HFFc6 (cell line): ENCODE data around the gene TBXAS1. TPM values are rescaled to one million over a fixed set of nuclear protein-coding genes. Genes with fewer than 3 reads are reported as not detected.

Experiments used
- DNase-seq: peaks from one replicate; pipeline ENCODE4 v3.0.0-alpha.2; 2018
- H3K27ac Mint-ChIP-seq: 2 replicates; pipeline ENCODE4 v1.8.0; 2020; ENCODE audit warnings: mild to moderate bottlenecking, mixed read lengths
- H3K27me3 Mint-ChIP-seq: 2 replicates; pipeline ENCODE4 v1.8.0; 2021; ENCODE audit warnings: mild to moderate bottlenecking, moderate library complexity, mixed read lengths; ENCODE audit not compliant: insufficient read depth
- H3K36me3 Mint-ChIP-seq: 2 replicates; pipeline ENCODE4 v1.8.0; 2021; ENCODE audit warnings: low read depth, mixed read lengths
- H3K4me1 Mint-ChIP-seq: 2 replicates; pipeline ENCODE4 v1.8.0; 2020; ENCODE audit warnings: low read depth, mixed read lengths
- H3K4me3 Mint-ChIP-seq: 2 replicates; pipeline ENCODE4 v1.8.0; 2020; ENCODE audit warnings: mild to moderate bottlenecking, moderate library complexity, mixed read lengths
- H3K9me3 Mint-ChIP-seq: 2 replicates; pipeline ENCODE4 v1.8.0; 2020; ENCODE audit warnings: mild to moderate bottlenecking, mixed read lengths
- CTCF ChIP-seq: fragments of 200-600 bp; sonication (generic); IDR thresholded peaks from 2 replicates; pipeline ENCODE4 v1.5.0; 2021; ENCODE audit warnings: antibody characterized with exemption, mild to moderate bottlenecking
- total RNA-seq, 6 experiments: library from RNA; stranded (reverse); fragmentation: NEBNext Ultra II Directional; extraction: Animal tissue kit (Norgen Biotek cat#: 25700); gene quantifications; 2 replicates in 1 of 6; 3 replicates in 5 of 6; pipeline ENCODE4 v1.2.3, GENCODE V29; 2021

Gene TBXAS1
- total RNA-seq, 6 experiments from 2014 or later: 0.47 to 1.8 (median 1.0) TPM

- DNase-seq: no peak
- Mint-ChIP-seq H3K27ac (no peak overlapping the region), H3K27me3 (peaks cover 40% of the 10 kb centered on the region), H3K4me1 (no peaks in the 10 kb centered on the region), H3K9me3 (peaks cover 20% of the 10 kb centered on the region), H3K4me3 (no peak overlapping the region), H3K36me3 (peaks cover 17% of the 10 kb centered on the region)
- TF ChIP-seq CTCF: no peak
Observed at GRCh38 chr7:139948587-139949335, 119.7 kb downstream of the TBXAS1 start.

- Mint-ChIP-seq H3K4me3 (no peak overlapping the region), H3K36me3 (peaks cover 17% of the 10 kb centered on the region), H3K27me3 (peaks cover 35% of the 10 kb centered on the region), H3K4me1 (no peaks in the 10 kb centered on the region), H3K9me3 (peaks cover 20% of the 10 kb centered on the region), H3K27ac (no peak overlapping the region)
- TF ChIP-seq CTCF: no peak
- no peak for DNase-seq
Observed at GRCh38 chr7:139949629-139950028, 120.6 kb downstream of the TBXAS1 start.

- peaks cover 11% of the 10 kb centered on the region for H3K9me3 Mint-ChIP-seq
- no peak for DNase-seq
- no peak for TF ChIP-seq CTCF
- no peaks in the 10 kb centered on the region for H3K4me1 Mint-ChIP-seq
- no peak overlapping the region for H3K4me3 Mint-ChIP-seq
- H3K27ac Mint-ChIP-seq: no peak overlapping the region
- H3K36me3 Mint-ChIP-seq: peaks cover 7% of the 10 kb centered on the region
- H3K27me3 Mint-ChIP-seq: peaks cover 29% of the 10 kb centered on the region
Observed at GRCh38 chr7:139950881-139951525, 121.9 kb downstream of the TBXAS1 start.

GRCh38 chr7:139953229-139953628, 124.2 kb downstream of the TBXAS1 start:
- DNase-seq: no peak
- Mint-ChIP-seq H3K36me3 (no peaks in the 10 kb centered on the region), H3K4me3 (no peak overlapping the region), H3K4me1 (no peaks in the 10 kb centered on the region), H3K27me3 (peaks cover 45% of the 10 kb centered on the region), H3K27ac (no peak overlapping the region), H3K9me3 (no peaks in the 10 kb centered on the region)
- no peak for TF ChIP-seq CTCF

- H3K9me3 Mint-ChIP-seq: no peaks in the 10 kb centered on the region
Observed at GRCh38 chr7:139955109-139955820, 126.2 kb downstream of the TBXAS1 start.

More at GRCh38 chr7:139955109-139955820, 126.2 kb downstream of the TBXAS1 start:
- no peak for DNase-seq
- no peak overlapping the region for H3K27ac Mint-ChIP-seq
- no peak for TF ChIP-seq CTCF
- H3K36me3 Mint-ChIP-seq: no peaks in the 10 kb centered on the region
- peaks cover 55% of the 10 kb centered on the region for H3K27me3 Mint-ChIP-seq
- H3K4me3 Mint-ChIP-seq: no peak overlapping the region
- no peaks in the 10 kb centered on the region for H3K4me1 Mint-ChIP-seq
